Fibroblast of lung (primary cell): ENCODE data around the gene GRM8. TPM values are rescaled to one million over a fixed set of nuclear protein-coding genes. Genes with fewer than 3 reads are reported as not detected.
A peak's percentile ranks its signal among the peaks of the same experiment; 100 is the strongest.

Experiments
- DNase-seq, 2 donors: peaks; one replicate each; pipeline versions ENCODE4 v3.0.0 to v3.0.0-alpha.2; 2010; ENCODE audit warnings: low read depth in 2 of 2
- H2AFZ ChIP-seq: 2 replicates; pipeline ENCODE4 v1.5.1; 2012; ENCODE audit warnings: low read length, control low read depth, inconsistent platforms
- H3K27ac ChIP-seq: 2 replicates; pipeline ENCODE4 v1.5.1; 2011; ENCODE audit warnings: low read length, control low read depth; ENCODE audit not compliant: insufficient read depth
- H3K27me3 ChIP-seq: 2 replicates; pipeline ENCODE4 v1.5.1; 2011; ENCODE audit warnings: mild to moderate bottlenecking, low read length; ENCODE audit not compliant: control insufficient read depth, insufficient read depth
- H3K36me3 ChIP-seq: 2 replicates; pipeline ENCODE4 v1.5.1; 2011; ENCODE audit warnings: low read length; ENCODE audit not compliant: control insufficient read depth, insufficient read depth
- H3K4me1 ChIP-seq: 2 replicates; pipeline ENCODE4 v1.5.1; 2011; ENCODE audit warnings: low read length; ENCODE audit not compliant: control insufficient read depth, insufficient read depth; ENCODE audit errors: extremely low read depth
- H3K4me2 ChIP-seq: 2 replicates; pipeline ENCODE4 v1.5.1; 2011; ENCODE audit warnings: low read length, control low read depth; ENCODE audit not compliant: insufficient read depth; ENCODE audit errors: extremely low read depth
- H3K4me3 ChIP-seq, 4 experiments: fragments of 200-600 bp in 1 of 4; sonication (generic) in 1 of 4; replicated peaks in 1 of 4; 2 replicates each; pipeline ENCODE4 v1.5.1; 2011 to 2016; ENCODE audit warnings: low read length in 4 of 4, low read depth in 3 of 4, mild to moderate bottlenecking in 3 of 4, control low read depth in 2 of 4, inconsistent platforms in 1 of 4, mixed read lengths in 1 of 4; ENCODE audit not compliant: insufficient read depth in 1 of 4; ENCODE audit errors: control extremely low read depth in 1 of 4
- H3K79me2 ChIP-seq: 2 replicates; pipeline ENCODE4 v1.5.1; 2012; ENCODE audit warnings: mild to moderate bottlenecking, low read length, inconsistent platforms; ENCODE audit not compliant: control insufficient read depth, insufficient read depth
- H3K9ac ChIP-seq: 2 replicates; pipeline ENCODE4 v1.5.1; 2011; ENCODE audit warnings: mild to moderate bottlenecking, low read length, control low read depth; ENCODE audit not compliant: insufficient read depth
- H3K9me3 ChIP-seq: 2 replicates; pipeline ENCODE4 v1.5.1; 2012; ENCODE audit warnings: low read depth, low read length; ENCODE audit not compliant: control insufficient read depth, insufficient read depth
- H4K20me1 ChIP-seq: 2 replicates; pipeline ENCODE4 v1.5.1; 2011; ENCODE audit warnings: low read length; ENCODE audit not compliant: control insufficient read depth, insufficient read depth; ENCODE audit errors: extremely low read depth
- EZH2 ChIP-seq: IDR thresholded peaks from 2 replicates; pipeline ENCODE4 v1.5.1; 2012; ENCODE audit warnings: low read length, control low read depth, mild to moderate bottlenecking; ENCODE audit errors: missing control alignments
- polyA plus RNA-seq, 2 donors: library from polyadenylated mRNA; depleted of rRNA in 1 of 2; stranded (reverse) in 1 of 2; unstranded in 1 of 2; fragments of >200 nt; gene quantifications; 2 replicates each; pipeline ENCODE4 v1.2.1, GENCODE V29; 2011 to 2012; ENCODE audit warnings: missing spikeins in 1 of 2
- total RNA-seq: library from RNA; depleted of rRNA; stranded (reverse); fragments of >200 nt; gene quantifications from 2 replicates; pipeline ENCODE4 v1.2.1, GENCODE V29; 2014
- TF ChIP-seq, protein P1 (sequence below), 2 donors: IDR thresholded peaks in 1 of 2; conservative IDR thresholded peaks in 1 of 2; 1 replicate in 1 of 2; 2 replicates in 1 of 2; pipeline ENCODE4 v1.5.1; 2011 to 2012; ENCODE audit warnings: low read length in 2 of 2, control low read depth in 1 of 2, inconsistent platforms in 1 of 2, low read depth in 1 of 2, mild to moderate bottlenecking in 1 of 2

The GRM8 gene
- total and polyA plus RNA-seq, 2 donors (not counting 1 experiment from before 2014, with no cell fraction given) = not detected

DNA sequence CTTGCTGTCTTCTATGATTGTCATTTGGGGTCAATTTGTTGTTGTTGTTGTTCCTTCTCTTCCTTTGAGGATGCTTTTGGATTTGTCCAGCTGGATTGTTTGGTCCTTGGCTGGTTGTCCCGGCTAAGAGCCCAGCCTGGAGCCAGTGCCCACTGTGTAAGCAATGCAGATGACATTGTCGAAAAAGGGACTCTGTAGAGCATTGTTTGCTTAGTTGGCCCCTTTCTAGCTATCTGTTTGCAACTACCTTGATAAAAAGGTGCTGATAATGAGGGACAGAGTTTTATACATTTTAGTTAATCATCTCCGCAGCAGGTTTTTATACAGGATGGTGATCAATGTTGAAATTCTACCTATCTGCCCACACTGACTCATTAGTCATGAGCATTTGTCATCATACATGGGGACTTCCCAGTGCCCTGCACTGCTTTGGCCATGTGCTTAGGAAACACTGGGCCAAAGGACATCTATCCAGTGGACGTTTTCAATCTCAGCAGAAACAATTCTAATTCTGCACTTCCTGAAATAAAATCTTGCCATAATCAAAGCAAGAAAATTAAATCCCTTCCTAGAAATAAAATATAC lies 311.9 kb downstream of the GRM8 start:
- no peaks in the 10 kb centered on the region for H4K20me1 ChIP-seq
- TF ChIP-seq EZH2 = no peak
- TF ChIP-seq, protein P1, sequence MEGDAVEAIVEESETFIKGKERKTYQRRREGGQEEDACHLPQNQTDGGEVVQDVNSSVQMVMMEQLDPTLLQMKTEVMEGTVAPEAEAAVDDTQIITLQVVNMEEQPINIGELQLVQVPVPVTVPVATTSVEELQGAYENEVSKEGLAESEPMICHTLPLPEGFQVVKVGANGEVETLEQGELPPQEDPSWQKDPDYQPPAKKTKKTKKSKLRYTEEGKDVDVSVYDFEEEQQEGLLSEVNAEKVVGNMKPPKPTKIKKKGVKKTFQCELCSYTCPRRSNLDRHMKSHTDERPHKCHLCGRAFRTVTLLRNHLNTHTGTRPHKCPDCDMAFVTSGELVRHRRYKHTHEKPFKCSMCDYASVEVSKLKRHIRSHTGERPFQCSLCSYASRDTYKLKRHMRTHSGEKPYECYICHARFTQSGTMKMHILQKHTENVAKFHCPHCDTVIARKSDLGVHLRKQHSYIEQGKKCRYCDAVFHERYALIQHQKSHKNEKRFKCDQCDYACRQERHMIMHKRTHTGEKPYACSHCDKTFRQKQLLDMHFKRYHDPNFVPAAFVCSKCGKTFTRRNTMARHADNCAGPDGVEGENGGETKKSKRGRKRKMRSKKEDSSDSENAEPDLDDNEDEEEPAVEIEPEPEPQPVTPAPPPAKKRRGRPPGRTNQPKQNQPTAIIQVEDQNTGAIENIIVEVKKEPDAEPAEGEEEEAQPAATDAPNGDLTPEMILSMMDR (conservative IDR thresholded peaks at IDR 0.05 in 1 of 2, IDR thresholded peaks at IDR 0.05 in 1 of 2; ENCODE audit: low read depth in 1 of 2, low read length in 2 of 2) = no peak
- no peak for DNase-seq

DNA sequence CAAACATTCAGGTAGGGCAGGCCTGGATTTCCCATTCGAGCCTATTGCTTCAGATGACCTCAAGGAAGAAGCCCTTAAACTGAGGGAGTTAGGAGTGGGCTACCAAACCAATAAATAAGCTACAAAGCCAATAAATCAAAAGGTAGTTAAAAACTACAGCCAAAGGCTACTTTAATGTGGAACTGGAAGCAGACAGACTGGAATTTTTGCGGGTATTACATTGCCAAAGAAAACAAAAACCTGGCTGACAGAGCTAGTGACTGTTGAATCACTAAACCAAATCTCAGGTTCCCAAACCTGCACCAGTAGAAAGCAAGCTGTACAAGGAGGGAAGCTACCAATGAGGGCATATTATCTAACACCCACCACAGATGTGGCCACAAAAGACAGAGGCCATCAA lies 315.6 kb downstream of the GRM8 start:
- Histone ChIP-seq H3K9ac (no peak overlapping the region), H3K36me3 (no peaks in the 10 kb centered on the region), H3K27ac (no peak overlapping the region), H3K27me3 (no peaks in the 10 kb centered on the region), H3K9me3 (no peaks in the 10 kb centered on the region), H4K20me1 (no peaks in the 10 kb centered on the region), H3K4me1 (no peaks in the 10 kb centered on the region), H3K4me2 (no peak overlapping the region), H3K79me2 (no peaks in the 10 kb centered on the region), H3K4me3 (no peak overlapping the region), H2AFZ (no peak overlapping the region)
- peak in 1 of 2 donors; percentile 2 for DNase-seq
- TF ChIP-seq, protein P1 (conservative IDR thresholded peaks at IDR 0.05 in 1 of 2, IDR thresholded peaks at IDR 0.05 in 1 of 2; ENCODE audit: low read depth in 1 of 2, low read length in 2 of 2) = no peak
- TF ChIP-seq EZH2 = no peak

More for the DNA sequence above, 311.9 kb downstream of the GRM8 start:
- Histone ChIP-seq H3K27ac (no peak overlapping the region), H3K36me3 (no peaks in the 10 kb centered on the region), H3K27me3 (no peaks in the 10 kb centered on the region), H3K9me3 (no peaks in the 10 kb centered on the region), H3K79me2 (no peaks in the 10 kb centered on the region), H3K4me1 (no peaks in the 10 kb centered on the region), H3K4me3 (no peak overlapping the region), H3K9ac (no peak overlapping the region), H3K4me2 (no peak overlapping the region), H2AFZ (no peak overlapping the region)

DNA sequence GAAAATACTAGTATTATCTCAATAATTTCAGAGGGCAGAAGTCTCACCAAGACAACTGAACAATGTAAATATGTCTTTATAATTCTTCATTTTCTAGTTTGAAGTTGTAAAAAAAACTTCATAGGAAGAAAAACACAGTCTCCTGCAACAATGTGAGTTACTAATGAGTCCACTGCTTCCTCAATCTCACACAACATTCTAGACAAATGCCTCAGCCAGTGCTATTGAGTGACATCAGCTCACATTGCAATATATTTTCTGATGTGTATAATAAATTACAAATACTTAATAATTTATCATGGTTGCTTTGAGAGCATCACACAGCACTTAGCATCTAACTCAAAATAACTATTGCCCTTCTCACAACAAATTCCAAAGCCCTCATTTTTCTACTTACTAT lies 321.2 kb downstream of the GRM8 start:
- Histone ChIP-seq H3K36me3 (no peaks in the 10 kb centered on the region), H3K9me3 (no peaks in the 10 kb centered on the region), H3K4me1 (no peaks in the 10 kb centered on the region), H2AFZ (no peak overlapping the region), H3K79me2 (no peaks in the 10 kb centered on the region), H3K4me3 (no peak overlapping the region), H4K20me1 (no peaks in the 10 kb centered on the region), H3K27ac (no peak overlapping the region), H3K27me3 (no peaks in the 10 kb centered on the region), H3K9ac (no peak overlapping the region), H3K4me2 (no peak overlapping the region)
- no peak for DNase-seq
- TF ChIP-seq, protein P1 (conservative IDR thresholded peaks at IDR 0.05 in 1 of 2, IDR thresholded peaks at IDR 0.05 in 1 of 2; ENCODE audit: low read depth in 1 of 2, low read length in 2 of 2) = no peak
- no peak for TF ChIP-seq EZH2
